HepG2 (cell line): ENCODE measurements around the gene CARD8. TPM values are rescaled to one million over a fixed set of nuclear protein-coding genes. Genes with fewer than 3 reads are reported as not detected.
A peak's percentile ranks its signal among the peaks of the same experiment; 100 is the strongest.

ENCODE experiments used
- CAMTA2 ChIP-seq: sonication (generic); formaldehyde crosslinking; IDR thresholded peaks from 2 replicates; pipeline ENCODE4 v1.4.0; 2020; ENCODE audit warnings: mild to moderate bottlenecking, missing genetic modification reagents, borderline replicate concordance
- CEBPZ ChIP-seq: IDR thresholded peaks from 2 replicates; pipeline ENCODE4 v1.6.1; 2012; ENCODE audit warnings: low read length, improper control_type of control experiment
- CENPT ChIP-seq: sonication (generic); formaldehyde crosslinking; IDR thresholded peaks from 2 replicates; pipeline ENCODE4 v1.8.0; 2022; ENCODE audit warnings: low read depth, mild to moderate bottlenecking, moderate library complexity, missing genetic modification reagents
- ERF ChIP-seq: IDR thresholded peaks from 2 replicates; pipeline ENCODE4 v1.6.1; 2018; ENCODE audit warnings: missing biosample characterization, missing genetic modification reagents
- FOSL1 ChIP-seq: sonication (generic); formaldehyde crosslinking; IDR thresholded peaks from 2 replicates; pipeline ENCODE4 v1.9.0; 2021; ENCODE audit warnings: missing genetic modification reagents, borderline replicate concordance
- GABPA ChIP-seq, 2 experiments: IDR thresholded peaks; 2 replicates each; pipeline ENCODE4 v1.6.1; 2011 to 2016; ENCODE audit warnings: low read depth in 2 of 2, low read length in 1 of 2, missing biosample characterization in 1 of 2, missing genetic modification characterization in 1 of 2
- KLF15 ChIP-seq: sonication (generic); formaldehyde crosslinking; IDR thresholded peaks from 2 replicates; pipeline ENCODE4 v1.8.1; 2023; ENCODE audit warnings: borderline replicate concordance, mild to moderate bottlenecking, inconsistent platforms, missing genetic modification reagents, mixed read lengths
- NBN ChIP-seq: fragments of 450-650 bp; conservative IDR thresholded peaks from 2 replicates; pipeline ENCODE4 v1.6.1; 2017
- SALL1 ChIP-seq: sonication (generic); formaldehyde crosslinking; IDR thresholded peaks from 2 replicates; pipeline ENCODE4 v1.8.0; 2022; ENCODE audit warnings: mild to moderate bottlenecking, missing genetic modification reagents
- TAF15 ChIP-seq: fragments of 200-400 bp; formaldehyde crosslinking; IDR thresholded peaks from one replicate; pipeline ENCODE4 v1.6.1; 2018; ENCODE audit warnings: mild to moderate bottlenecking, low read depth, low read length; ENCODE audit not compliant: poor library complexity, severe bottlenecking
- ZFAT ChIP-seq: sonication (generic); formaldehyde crosslinking; conservative IDR thresholded peaks from 2 replicates; pipeline ENCODE4 v1.8.1; 2023; ENCODE audit warnings: missing genetic modification reagents, inconsistent platforms
- ZNF367 ChIP-seq: sonication (generic); formaldehyde crosslinking; IDR thresholded peaks from 2 replicates; pipeline ENCODE4 v1.4.0; 2020; ENCODE audit warnings: missing genetic modification reagents, borderline replicate concordance
- ZNF432 ChIP-seq: sonication (generic); formaldehyde crosslinking; IDR thresholded peaks from 2 replicates; pipeline ENCODE4 v1.5.0; 2020; ENCODE audit warnings: missing genetic modification reagents, mild to moderate bottlenecking, borderline replicate concordance
- ZNF556 ChIP-seq: sonication (generic); formaldehyde crosslinking; IDR thresholded peaks from 2 replicates; pipeline ENCODE4 v1.4.0; 2020; ENCODE audit warnings: mild to moderate bottlenecking, missing genetic modification reagents, borderline replicate concordance
- ZNF569 ChIP-seq: sonication (generic); formaldehyde crosslinking; IDR thresholded peaks from 2 replicates; pipeline ENCODE4 v1.5.0; 2020; ENCODE audit warnings: mild to moderate bottlenecking, missing genetic modification reagents, moderate library complexity, borderline replicate concordance
- ZNF574 ChIP-seq: sonication (generic); formaldehyde crosslinking; IDR thresholded peaks from 2 replicates; pipeline ENCODE4 v1.4.0; 2020; ENCODE audit warnings: missing genetic modification reagents
- ZNF589 ChIP-seq: sonication (generic); formaldehyde crosslinking; conservative IDR thresholded peaks from 2 replicates; pipeline ENCODE4 v1.8.0; 2022; ENCODE audit warnings: mild to moderate bottlenecking, moderate library complexity, missing genetic modification reagents
- ZNF607 ChIP-seq: sonication (generic); formaldehyde crosslinking; IDR thresholded peaks from 2 replicates; pipeline ENCODE4 v1.5.1; 2020; ENCODE audit warnings: missing genetic modification reagents, mild to moderate bottlenecking, borderline replicate concordance
- polyA plus RNA-seq, 8 experiments: library from polyadenylated mRNA; depleted of rRNA in 3 of 8; stranded (reverse) in 7 of 8; unstranded in 1 of 8; fragments of >200 nt; fragmentation: Illumina TruSeq in 4 of 8; extraction: Trizol in 4 of 8; gene quantifications; 2 replicates each; pipeline versions ENCODE4 v1.2.1 to v1.2.3, GENCODE V29; 2011 to 2016; ENCODE audit warnings: low read depth in 4 of 8, missing spikeins in 1 of 8, mixed read lengths in 1 of 8; ENCODE audit not compliant: insufficient read depth in 1 of 8
- total RNA-seq, 5 experiments: library from RNA; depleted of rRNA; stranded (reverse); fragments of >200 nt; fragmentation: Illumina TruSeq; extraction: Trizol; gene quantifications; 2 replicates each; pipeline ENCODE4 v1.2.3, GENCODE V29; 2016; ENCODE audit warnings: low read depth in 1 of 5
- TF ChIP-seq, protein P1 (sequence below): sonication (generic); formaldehyde crosslinking; IDR thresholded peaks from 2 replicates; pipeline ENCODE4 v1.4.0; 2020; ENCODE audit warnings: mild to moderate bottlenecking, missing genetic modification reagents
- TF ChIP-seq, protein P2 (sequence below): sonication (generic); formaldehyde crosslinking; IDR thresholded peaks from 2 replicates; pipeline ENCODE4 v1.8.1; 2023; ENCODE audit warnings: mild to moderate bottlenecking, missing genetic modification reagents

The CARD8 gene
- total and polyA plus RNA-seq, 2 of the 13 experiments (the other 11 are each of a cell fraction or from before 2014, with no cell fraction given) = 15.0 to 19.2 TPM

GRCh38 chr19:48255376-48256303 lies at the start of gene CARD8 (continued):
- TF ChIP-seq CENPT (CRISPR knock-in tag) (no peak), ZNF432 (CRISPR knock-in tag) (no peak), SALL1 (CRISPR knock-in tag) (peak; percentile 59), ZNF607 (no peak), NBN (no peak), ZNF367 (CRISPR knock-in tag) (no peak), CAMTA2 (no peak), CEBPZ (no peak), ZNF569 (CRISPR knock-in tag) (no peak), ZNF589 (no peak), ZNF556 (no peak), TAF15 (no peak), GABPA (IDR thresholded peaks at IDR 0.05; ENCODE audit: low read depth, low read length) (peak; percentile 76), GABPA (CRISPR knock-in tag; IDR thresholded peaks at IDR 0.05; ENCODE audit: low read depth) (peak; percentile 96), ZNF574 (CRISPR knock-in tag) (peak; percentile 86), ZFAT (CRISPR knock-in tag) (no peak), ERF (no peak), KLF15 (CRISPR knock-in tag) (no peak), FOSL1 (CRISPR knock-in tag) (no peak)
- TF ChIP-seq, protein P1, sequence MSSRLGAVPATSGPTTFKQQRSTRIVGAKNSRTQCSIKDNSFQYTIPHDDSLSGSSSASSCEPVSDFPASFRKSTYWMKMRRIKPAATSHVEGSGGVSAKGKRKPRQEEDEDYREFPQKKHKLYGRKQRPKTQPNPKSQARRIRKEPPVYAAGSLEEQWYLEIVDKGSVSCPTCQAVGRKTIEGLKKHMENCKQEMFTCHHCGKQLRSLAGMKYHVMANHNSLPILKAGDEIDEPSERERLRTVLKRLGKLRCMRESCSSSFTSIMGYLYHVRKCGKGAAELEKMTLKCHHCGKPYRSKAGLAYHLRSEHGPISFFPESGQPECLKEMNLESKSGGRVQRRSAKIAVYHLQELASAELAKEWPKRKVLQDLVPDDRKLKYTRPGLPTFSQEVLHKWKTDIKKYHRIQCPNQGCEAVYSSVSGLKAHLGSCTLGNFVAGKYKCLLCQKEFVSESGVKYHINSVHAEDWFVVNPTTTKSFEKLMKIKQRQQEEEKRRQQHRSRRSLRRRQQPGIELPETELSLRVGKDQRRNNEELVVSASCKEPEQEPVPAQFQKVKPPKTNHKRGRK = no peak
- TF ChIP-seq, protein P2, sequence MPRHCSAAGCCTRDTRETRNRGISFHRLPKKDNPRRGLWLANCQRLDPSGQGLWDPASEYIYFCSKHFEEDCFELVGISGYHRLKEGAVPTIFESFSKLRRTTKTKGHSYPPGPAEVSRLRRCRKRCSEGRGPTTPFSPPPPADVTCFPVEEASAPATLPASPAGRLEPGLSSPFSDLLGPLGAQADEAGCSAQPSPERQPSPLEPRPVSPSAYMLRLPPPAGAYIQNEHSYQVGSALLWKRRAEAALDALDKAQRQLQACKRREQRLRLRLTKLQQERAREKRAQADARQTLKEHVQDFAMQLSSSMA (CRISPR knock-in tag) = no peak
